Left ventricle myocardium inferior (tissue), 1 donor: Measurements from ENCODE around the gene MMP24. TPM values are rescaled to one million over a fixed set of nuclear protein-coding genes. Genes with fewer than 3 reads are reported as not detected.

Source experiments
- DNase-seq: peaks from one replicate; pipeline ENCODE4 v3.0.0-alpha.2; 2020
- H3K27ac ChIP-seq: fragments of 200-600 bp; replicated peaks from 2 replicates; pipeline ENCODE4 v1.8.0; 2021
- H3K27me3 ChIP-seq: fragments of 200-600 bp; 2 replicates; pipeline ENCODE4 v1.8.0; 2021; ENCODE audit warnings: low read depth
- H3K36me3 ChIP-seq: fragments of 200-600 bp; 2 replicates; pipeline ENCODE4 v1.8.0; 2021
- H3K4me1 ChIP-seq: fragments of 200-600 bp; 2 replicates; pipeline ENCODE4 v1.8.0; 2021
- H3K4me3 ChIP-seq: fragments of 200-600 bp; 2 replicates; pipeline ENCODE4 v1.8.0; 2021; ENCODE audit warnings: mild to moderate bottlenecking, moderate library complexity
- H3K9me3 ChIP-seq: fragments of 200-600 bp; replicated peaks from 2 replicates; pipeline ENCODE4 v1.8.0; 2021
- intact Hi-C: fragments of 100-400 bp; cut with micrococcal nuclease; formaldehyde crosslinking; loops from one replicate; pipeline ENCODE4 v1.11.0; 2022
- total RNA-seq: library from RNA; stranded (reverse); fragmentation: NEBNext Ultra II Directional; extraction: Animal tissue kit (Norgen Biotek cat#: 25700); gene quantifications from one replicate; pipeline ENCODE4 v1.2.1, GENCODE V29; 2021
- TF ChIP-seq, protein P1 (sequence below): fragments of 200-600 bp; IDR thresholded peaks from 2 replicates; pipeline ENCODE4 v1.8.0; 2021; ENCODE audit warnings: antibody characterized with exemption, mild to moderate bottlenecking, borderline replicate concordance
- donor health status: DM: no; HTN: yes; CAD: no; lungs with severe emphysema.

MMP24 gene
- total RNA-seq, 1 donor from 2014 or later: 0.25 TPM

DNA sequence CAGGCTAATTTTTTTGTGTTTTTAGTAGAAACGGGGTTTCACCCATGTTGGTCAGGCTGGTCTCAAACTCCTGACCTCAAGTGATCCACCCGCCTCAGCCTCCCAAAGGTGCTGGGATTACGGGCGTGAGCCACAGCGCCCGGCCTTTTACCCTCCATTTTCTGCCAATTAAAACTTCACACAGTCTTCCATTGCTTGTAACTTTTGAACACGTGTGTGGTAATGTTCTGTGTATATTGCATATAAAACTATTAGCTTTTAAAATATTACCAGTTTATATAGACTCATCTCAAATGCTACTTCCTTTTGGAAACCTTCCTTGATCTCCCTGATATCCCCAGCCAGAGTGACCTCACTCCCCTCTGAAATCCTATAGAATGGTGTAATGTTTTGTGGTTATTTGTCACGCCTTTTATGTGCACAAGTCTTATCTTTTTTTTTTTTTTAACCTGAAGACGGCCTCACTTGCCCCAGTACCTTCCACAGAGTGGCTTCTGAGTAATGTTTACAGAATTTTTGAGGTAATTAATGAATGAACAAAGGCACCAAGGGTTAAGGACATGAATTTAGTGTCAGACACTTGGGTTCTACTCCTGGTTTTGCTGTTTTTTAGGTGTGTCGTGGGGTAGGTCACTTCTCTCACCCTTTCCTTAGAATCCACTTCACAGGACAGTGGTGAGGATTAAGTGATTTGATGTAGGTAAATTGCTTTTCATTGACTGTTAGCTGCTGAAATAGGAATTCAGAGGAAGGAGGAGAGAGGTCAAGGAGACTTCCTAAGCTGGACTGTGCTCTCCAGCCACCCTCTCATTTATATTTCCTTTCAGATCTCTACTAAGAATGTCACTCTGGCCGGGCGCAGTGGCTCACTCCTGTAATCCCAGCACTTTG is 11.2 kb upstream of the MMP24 start:
- no peaks in the 10 kb centered on the region for H3K9me3 ChIP-seq
- intact Hi-C loops: no loop called here
- no peaks in the 10 kb centered on the region for H3K4me1 ChIP-seq
- H3K36me3 ChIP-seq: peaks cover 17% of the 10 kb centered on the region
- TF ChIP-seq, protein P1, sequence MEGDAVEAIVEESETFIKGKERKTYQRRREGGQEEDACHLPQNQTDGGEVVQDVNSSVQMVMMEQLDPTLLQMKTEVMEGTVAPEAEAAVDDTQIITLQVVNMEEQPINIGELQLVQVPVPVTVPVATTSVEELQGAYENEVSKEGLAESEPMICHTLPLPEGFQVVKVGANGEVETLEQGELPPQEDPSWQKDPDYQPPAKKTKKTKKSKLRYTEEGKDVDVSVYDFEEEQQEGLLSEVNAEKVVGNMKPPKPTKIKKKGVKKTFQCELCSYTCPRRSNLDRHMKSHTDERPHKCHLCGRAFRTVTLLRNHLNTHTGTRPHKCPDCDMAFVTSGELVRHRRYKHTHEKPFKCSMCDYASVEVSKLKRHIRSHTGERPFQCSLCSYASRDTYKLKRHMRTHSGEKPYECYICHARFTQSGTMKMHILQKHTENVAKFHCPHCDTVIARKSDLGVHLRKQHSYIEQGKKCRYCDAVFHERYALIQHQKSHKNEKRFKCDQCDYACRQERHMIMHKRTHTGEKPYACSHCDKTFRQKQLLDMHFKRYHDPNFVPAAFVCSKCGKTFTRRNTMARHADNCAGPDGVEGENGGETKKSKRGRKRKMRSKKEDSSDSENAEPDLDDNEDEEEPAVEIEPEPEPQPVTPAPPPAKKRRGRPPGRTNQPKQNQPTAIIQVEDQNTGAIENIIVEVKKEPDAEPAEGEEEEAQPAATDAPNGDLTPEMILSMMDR: no peak
- H3K27me3 ChIP-seq: no peaks in the 10 kb centered on the region
- H3K27ac ChIP-seq: no peak overlapping the region
- no peak for DNase-seq
- no peak overlapping the region for H3K4me3 ChIP-seq

DNA sequence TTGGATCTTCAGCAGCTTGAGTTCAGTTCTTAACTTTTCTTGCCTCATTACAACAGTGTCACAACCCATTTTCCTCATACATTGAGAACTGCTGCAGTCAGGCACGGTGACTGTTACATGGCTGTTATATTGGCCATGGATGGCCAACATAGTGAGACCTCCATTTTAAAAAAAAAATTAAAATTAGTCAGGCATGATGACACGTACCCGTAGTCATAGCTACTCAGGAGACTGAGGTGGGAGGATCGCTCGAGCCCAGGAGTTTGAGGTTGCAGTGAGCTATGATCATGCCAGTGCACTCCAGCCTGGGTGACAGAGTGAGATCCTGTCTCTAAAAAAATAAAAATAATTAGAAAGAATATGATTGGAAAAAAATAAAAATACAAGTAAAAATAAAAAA is 9.9 kb upstream of the MMP24 start:
- no peak for DNase-seq
- no peaks in the 10 kb centered on the region for H3K27me3 ChIP-seq
- no peak overlapping the region for H3K4me3 ChIP-seq
- no peaks in the 10 kb centered on the region for H3K9me3 ChIP-seq
- peaks cover 13% of the 10 kb centered on the region for H3K36me3 ChIP-seq
- TF ChIP-seq, protein P1: no peak
- no peak overlapping the region for H3K27ac ChIP-seq
- no peaks in the 10 kb centered on the region for H3K4me1 ChIP-seq
- intact Hi-C loops: no loop called here

DNA sequence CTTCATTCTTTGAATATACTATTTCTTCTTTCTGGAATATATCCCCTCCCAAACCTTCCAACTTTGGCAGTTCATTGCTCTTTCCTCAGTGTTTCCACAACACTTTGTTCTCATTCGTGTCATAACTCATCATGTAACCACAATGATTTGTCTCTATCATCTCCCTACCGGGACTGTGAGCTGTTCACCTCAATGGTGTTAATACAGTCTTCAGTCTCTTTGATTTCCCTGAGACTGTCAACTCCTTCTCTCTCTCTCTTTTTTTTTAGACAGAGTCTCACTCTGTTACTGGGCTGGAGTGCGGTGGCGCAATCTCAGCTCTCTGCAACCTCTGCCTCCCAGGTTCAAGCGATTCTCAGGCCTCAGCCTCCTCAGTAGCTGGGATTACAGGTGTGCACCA is 2.5 kb upstream of the MMP24 start:
- peaks cover 6% of the 10 kb centered on the region for H3K27me3 ChIP-seq
- peaks cover 14% of the 10 kb centered on the region for H3K4me1 ChIP-seq
- H3K27ac ChIP-seq: no peak overlapping the region
- no peak overlapping the region for H3K4me3 ChIP-seq
- DNase-seq: no peak
- TF ChIP-seq, protein P1: no peak
- intact Hi-C loops: no loop called here
- no peaks in the 10 kb centered on the region for H3K9me3 ChIP-seq
- H3K36me3 ChIP-seq: no peaks in the 10 kb centered on the region

DNA sequence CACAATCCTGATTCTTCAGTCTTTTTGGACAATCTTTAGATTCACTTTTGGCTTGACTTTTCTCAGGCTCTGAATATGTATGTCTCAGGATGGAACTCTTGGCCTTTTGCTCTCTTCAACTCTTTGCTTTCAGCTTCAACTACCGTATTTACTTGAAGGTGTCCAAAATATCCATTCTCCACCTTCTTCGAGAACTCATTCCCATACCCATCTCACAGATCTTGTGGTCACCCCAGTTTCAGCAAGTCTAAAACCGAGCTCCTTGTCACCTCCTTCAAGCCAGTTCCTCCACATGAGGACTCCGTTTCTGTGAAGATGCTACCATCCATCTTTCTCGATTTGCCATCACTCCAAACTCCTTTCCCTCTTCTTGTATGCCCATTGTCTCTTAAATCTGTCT is 2.0 kb upstream of the MMP24 start:
- no peak for DNase-seq
- no peak overlapping the region for H3K27ac ChIP-seq
- intact Hi-C loops: no loop called here
- H3K4me3 ChIP-seq: no peak overlapping the region
- peaks cover 14% of the 10 kb centered on the region for H3K4me1 ChIP-seq
- peaks cover 6% of the 10 kb centered on the region for H3K27me3 ChIP-seq
- H3K9me3 ChIP-seq: no peaks in the 10 kb centered on the region
- TF ChIP-seq, protein P1: no peak
- H3K36me3 ChIP-seq: no peaks in the 10 kb centered on the region

DNA sequence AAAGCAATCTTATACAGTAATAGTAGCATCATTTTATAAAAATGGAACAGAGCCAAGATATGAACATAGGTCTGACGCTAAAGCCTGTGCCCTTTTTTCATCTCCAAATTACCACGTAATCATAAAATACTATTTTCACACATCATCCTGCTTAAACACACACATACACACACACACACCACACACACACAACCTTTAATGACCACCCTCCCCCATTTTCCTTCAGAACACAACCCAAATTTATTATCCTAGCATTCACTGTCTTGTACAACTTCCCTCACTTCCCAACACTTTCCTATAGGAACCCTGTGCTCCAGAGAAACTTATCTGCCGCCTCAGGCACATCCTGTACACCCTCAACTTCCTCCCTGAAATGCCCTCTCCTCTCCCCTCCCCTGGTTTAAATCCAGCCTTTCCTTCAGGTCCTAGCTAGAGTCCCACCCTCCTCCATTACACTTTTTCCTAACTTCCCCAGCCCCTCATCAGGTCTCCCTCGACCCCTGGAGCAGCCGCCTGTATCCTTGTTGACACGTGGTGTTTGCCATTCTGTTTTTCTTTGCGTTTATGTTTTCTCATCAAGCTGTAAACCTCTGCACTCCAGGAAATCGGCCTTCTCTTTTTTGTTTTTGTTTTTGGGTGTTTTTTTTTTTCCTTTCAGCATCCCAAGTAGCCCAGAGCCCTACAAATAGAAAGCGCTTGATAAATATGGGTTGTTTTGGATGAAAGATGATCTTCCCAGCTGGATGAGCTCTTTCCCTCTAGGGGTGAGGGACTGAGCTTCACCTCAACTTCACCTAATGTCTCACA is 968 bp upstream of the MMP24 start:
- Histone ChIP-seq H3K36me3 (no peaks in the 10 kb centered on the region), H3K4me3 (peak overlapping the region; percentile 41), H3K9me3 (no peaks in the 10 kb centered on the region), H3K27me3 (peaks cover 6% of the 10 kb centered on the region), H3K27ac (no peak overlapping the region), H3K4me1 (peaks cover 14% of the 10 kb centered on the region)
- no peak for DNase-seq
- TF ChIP-seq, protein P1: no peak
- intact Hi-C loops: no loop called here
